Uterus (tissue), 2 donors: Measurements from ENCODE around the gene BICRA.

Experiments
- CTCF ChIP-seq, 4 experiments: fragments of 200-600 bp in 2 of 4; fragments of 450-650 bp in 2 of 4; sonication (generic) in 2 of 4; IDR thresholded peaks; one replicate each; pipeline ENCODE4 v1.5.1; 2016 to 2019; ENCODE audit warnings: antibody characterized with exemption in 4 of 4, mild to moderate bottlenecking in 2 of 4, moderate library complexity in 1 of 4
- POLR2A ChIP-seq, 2 donors: fragments of 450-650 bp; IDR thresholded peaks; one replicate each; pipeline ENCODE4 v1.6.1; 2016; ENCODE audit warnings: antibody characterized with exemption in 2 of 2, mild to moderate bottlenecking in 1 of 2, moderate library complexity in 1 of 2

GRCh38 chr19:47589824-47590223 lies 19.1 kb upstream of the BICRA start:
- TF ChIP-seq CTCF (IDR thresholded peaks at IDR 0.05), result no peak
- TF ChIP-seq POLR2A (IDR thresholded peaks at IDR 0.05), result no peak
